HG03103 (cell line): ENCODE measurements around the gene DNAH11.
"Not testable (repeated sequence)": the region's sequence is repeated elsewhere in the genome, so short reads cannot be mapped to it uniquely, and the experiment has no call there.

Experiments used
- ATAC-seq: cut with Tn5 transposase; IDR thresholded peaks from one replicate; pipeline ENCODE4 v1.9.1; 2021; ENCODE audit warnings: low read depth; ENCODE audit not compliant: unreplicated experiment

DNAH11 gene

GRCh38 chr7:21914671-21915070 lies 371.8 kb downstream of the DNAH11 start:
- ATAC-seq, result no peak

GRCh38 chr7:21915140-21915539 lies 372.3 kb downstream of the DNAH11 start:
- no peak for ATAC-seq

GRCh38 chr7:21916176-21916575 lies 373.3 kb downstream of the DNAH11 start:
- ATAC-seq, result no peak

GRCh38 chr7:21916629-21917028 lies 373.8 kb downstream of the DNAH11 start:
- ATAC-seq, result no peak

- ATAC-seq, result no peak
Observed at GRCh38 chr7:21918216-21918615, 375.4 kb downstream of the DNAH11 start.

- no peak for ATAC-seq
Observed at GRCh38 chr7:21920936-21921335, 378.1 kb downstream of the DNAH11 start.

- no peak for ATAC-seq
Observed at GRCh38 chr7:21922605-21923004, 379.8 kb downstream of the DNAH11 start.

- ATAC-seq, result no peak
Observed at GRCh38 chr7:21923658-21924057, 380.8 kb downstream of the DNAH11 start.

GRCh38 chr7:21926448-21926847 lies 383.6 kb downstream of the DNAH11 start:
- no peak for ATAC-seq

- ATAC-seq, result no peak
Observed at GRCh38 chr7:21927693-21928092, 384.9 kb downstream of the DNAH11 start.

- ATAC-seq, result not testable (repeated sequence)
Observed at GRCh38 chr7:21933293-21933692, 390.5 kb downstream of the DNAH11 start.

GRCh38 chr7:21934808-21935207 lies 392.0 kb downstream of the DNAH11 start:
- no peak for ATAC-seq

GRCh38 chr7:21938463-21938862 lies 395.6 kb downstream of the DNAH11 start:
- no peak for ATAC-seq

- ATAC-seq, result peak; percentile 54
Observed at GRCh38 chr7:21939136-21939857, 396.5 kb downstream of the DNAH11 start.

- ATAC-seq, result peak; percentile 2
Observed at GRCh38 chr7:21939858-21940372, 397.1 kb downstream of the DNAH11 start.

- ATAC-seq, result peak; percentile 21
Observed at GRCh38 chr7:21941611-21942141, 398.8 kb downstream of the DNAH11 start.

GRCh38 chr7:21942955-21943354 lies 400.1 kb downstream of the DNAH11 start:
- no peak for ATAC-seq

GRCh38 chr7:21943436-21943835 lies 400.6 kb downstream of the DNAH11 start:
- no peak for ATAC-seq

GRCh38 chr7:21944616-21945453 lies 402.0 kb downstream of the DNAH11 start:
- ATAC-seq, result no peak

- peak; percentile 74 for ATAC-seq
Observed at GRCh38 chr7:21945454-21946221, 402.8 kb downstream of the DNAH11 start, which contains the start of gene CDCA7L. TSS of gene CDCA7L (minus strand) at chr7:21945899. CDS start at chr7:21945804, 95 bp downstream.
